Large intestine (tissue), 3 donors: Measurements from ENCODE around the gene TAF1C. TPM values are rescaled to one million over a fixed set of nuclear protein-coding genes. Genes with fewer than 3 reads are reported as not detected.

Experiments used
- DNase-seq, 2 donors: peaks; one replicate each; pipeline versions ENCODE4 v3.0.0 to v3.0.0-alpha.2; 2013
- H3K27ac ChIP-seq: one replicate; pipeline ENCODE4 v1.5.1; 2013; ENCODE audit warnings: low read length
- H3K27me3 ChIP-seq: 2 replicates; pipeline ENCODE4 v1.6.1; 2013; ENCODE audit warnings: low read length; ENCODE audit not compliant: control insufficient read depth, insufficient read depth
- H3K36me3 ChIP-seq: 2 replicates; pipeline ENCODE4 v1.6.1; 2013; ENCODE audit warnings: low read length; ENCODE audit not compliant: control insufficient read depth, insufficient read depth
- H3K4me1 ChIP-seq: one replicate; pipeline ENCODE4 v1.6.1; 2013; ENCODE audit warnings: low read length; ENCODE audit not compliant: control insufficient read depth, insufficient read depth
- H3K4me3 ChIP-seq: one replicate; pipeline ENCODE4 v1.5.1; 2013; ENCODE audit warnings: low read length
- H3K9me3 ChIP-seq: one replicate; pipeline ENCODE4 v1.6.1; 2013; ENCODE audit warnings: mild to moderate bottlenecking, low read depth, low read length, moderate library complexity; ENCODE audit not compliant: control insufficient read depth
- WGBS: methylation state at CpG from one replicate; pipeline ENCODE4 v1.1.5; 2013; ENCODE audit warnings: low lambda C conversion rate; ENCODE audit not compliant: insufficient coverage; 5-methylcytosine and 5-hydroxymethylcytosine counted together
- polyA plus RNA-seq: library from polyadenylated mRNA; unstranded; fragments of 120-200 nt; gene quantifications from one replicate; pipeline ENCODE4 v1.2.1, GENCODE V29; 2013

The TAF1C gene
- polyA plus RNA-seq, 1 donor: 46.7 TPM

- no peak overlapping the region for H3K4me3 ChIP-seq
- H3K9me3 ChIP-seq: peaks cover 3% of the 10 kb centered on the region
- no peaks in the 10 kb centered on the region for H3K27me3 ChIP-seq
- H3K27ac ChIP-seq: peak overlapping the region; percentile 2
- peaks cover 48% of the 10 kb centered on the region for H3K36me3 ChIP-seq
- no peak for DNase-seq
- WGBS: no CpG with 5 or more reads among the region's 9 CpGs
- peaks cover 17% of the 10 kb centered on the region for H3K4me1 ChIP-seq
These were observed 9.2 kb downstream of the TAF1C start for GRCh38 chr16:84177741-84178073.

DNA sequence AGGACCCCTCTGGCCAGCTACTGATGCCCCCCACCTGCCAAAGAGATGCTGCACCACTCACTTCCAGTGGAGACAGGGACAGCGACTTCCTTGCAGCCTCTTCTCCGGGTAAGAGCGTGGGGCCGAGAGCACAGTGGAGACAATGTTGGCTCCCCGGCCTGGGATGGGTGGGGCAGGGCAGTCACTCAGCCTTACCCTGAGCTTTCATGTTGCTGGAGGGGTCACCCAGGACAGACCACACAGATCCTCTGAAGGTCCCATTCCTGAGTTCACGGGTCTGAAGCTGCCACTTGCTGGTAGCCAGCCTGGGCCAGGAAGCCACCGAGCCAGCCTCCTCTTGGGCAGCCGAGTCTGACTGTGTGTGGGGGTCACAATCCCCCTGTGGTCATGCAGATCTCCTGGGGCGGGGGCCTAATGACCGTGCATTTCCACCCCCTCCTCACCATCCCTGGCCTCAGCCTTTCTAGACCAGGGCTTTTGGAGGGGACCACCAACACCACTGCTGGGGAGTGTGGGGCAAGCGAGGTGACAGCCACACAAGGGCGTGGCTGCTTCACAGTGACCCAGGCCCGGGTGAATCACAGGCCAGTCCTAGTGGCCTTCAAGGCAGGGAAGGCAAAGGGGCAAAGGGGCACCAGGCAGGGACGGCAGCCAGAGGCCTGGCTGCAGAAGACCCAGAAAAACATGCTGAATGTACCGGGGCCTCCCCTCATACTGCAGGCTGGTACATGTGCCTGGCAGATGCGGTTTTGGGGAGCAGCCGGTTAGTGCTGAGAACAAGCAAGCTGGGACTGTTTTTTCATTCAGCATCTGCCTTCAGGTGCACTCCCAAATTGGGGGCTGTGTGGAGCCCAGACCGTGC is 10.4 kb downstream of the TAF1C start:
- no peaks in the 10 kb centered on the region for H3K27me3 ChIP-seq
- H3K4me3 ChIP-seq: no peak overlapping the region
- no peak for DNase-seq
- peaks cover 35% of the 10 kb centered on the region for H3K36me3 ChIP-seq
- peak overlapping the region; percentile 2 for H3K27ac ChIP-seq
- H3K9me3 ChIP-seq: no peaks in the 10 kb centered on the region
- H3K4me1 ChIP-seq: peaks cover 17% of the 10 kb centered on the region
- no CpG with 5 or more reads among the region's 18 CpGs for WGBS

GRCh38 chr16:84175350-84176081 is 11.3 kb downstream of the TAF1C start:
- Histone ChIP-seq H3K27me3 (no peaks in the 10 kb centered on the region), H3K27ac (no peak overlapping the region), H3K9me3 (no peaks in the 10 kb centered on the region), H3K4me3 (no peak overlapping the region), H3K36me3 (peaks cover 26% of the 10 kb centered on the region), H3K4me1 (peaks cover 17% of the 10 kb centered on the region)
- peak in 1 of 2 donors; percentile 30 for DNase-seq
- no CpG with 5 or more reads among the region's 10 CpGs for WGBS

DNA sequence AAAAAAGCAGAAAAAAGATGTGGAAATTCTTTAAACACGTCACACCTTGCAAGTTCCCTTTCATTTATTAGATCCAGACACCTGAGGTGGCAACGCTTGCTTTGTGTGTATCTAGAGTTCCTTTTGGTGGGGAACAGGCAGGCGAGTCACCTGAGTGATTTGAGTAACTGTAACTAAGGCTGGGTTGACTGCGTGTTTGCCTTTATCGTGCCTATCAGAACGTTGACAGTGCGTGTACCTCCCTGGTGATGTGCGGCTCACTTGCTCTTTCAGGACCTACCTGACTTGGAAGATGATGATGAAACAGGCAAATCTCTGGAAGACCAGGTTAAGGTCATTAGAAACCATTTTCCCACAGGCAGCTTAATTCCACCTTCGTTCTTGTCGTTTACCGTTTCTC is 12.5 kb downstream of the TAF1C start:
- Histone ChIP-seq H3K27me3 (no peaks in the 10 kb centered on the region), H3K4me3 (no peak overlapping the region), H3K4me1 (peaks cover 17% of the 10 kb centered on the region), H3K9me3 (no peaks in the 10 kb centered on the region), H3K36me3 (peaks cover 15% of the 10 kb centered on the region), H3K27ac (no peak overlapping the region)
- WGBS: no CpG with 5 or more reads among the region's 11 CpGs
- DNase-seq: no peak

- H3K27ac ChIP-seq: no peak overlapping the region
- H3K27me3 ChIP-seq: peaks cover 6% of the 10 kb centered on the region
- H3K36me3 ChIP-seq: no peaks in the 10 kb centered on the region
- H3K4me3 ChIP-seq: no peak overlapping the region
- WGBS: 48% methylated on average over 4 of the region's 11 CpGs
- no peaks in the 10 kb centered on the region for H3K4me1 ChIP-seq
- DNase-seq: no peak
- no peaks in the 10 kb centered on the region for H3K9me3 ChIP-seq
These were observed 17.0 kb downstream of the TAF1C start for GRCh38 chr16:84169765-84170310.

- no peak for DNase-seq
- Histone ChIP-seq H3K4me1 (no peaks in the 10 kb centered on the region), H3K9me3 (no peaks in the 10 kb centered on the region), H3K27me3 (peaks cover 8% of the 10 kb centered on the region), H3K27ac (no peak overlapping the region), H3K36me3 (no peaks in the 10 kb centered on the region), H3K4me3 (no peak overlapping the region)
- no CpG with 5 or more reads among the region's 13 CpGs for WGBS
These were observed 19.8 kb downstream of the TAF1C start for GRCh38 chr16:84166796-84167695.

DNA sequence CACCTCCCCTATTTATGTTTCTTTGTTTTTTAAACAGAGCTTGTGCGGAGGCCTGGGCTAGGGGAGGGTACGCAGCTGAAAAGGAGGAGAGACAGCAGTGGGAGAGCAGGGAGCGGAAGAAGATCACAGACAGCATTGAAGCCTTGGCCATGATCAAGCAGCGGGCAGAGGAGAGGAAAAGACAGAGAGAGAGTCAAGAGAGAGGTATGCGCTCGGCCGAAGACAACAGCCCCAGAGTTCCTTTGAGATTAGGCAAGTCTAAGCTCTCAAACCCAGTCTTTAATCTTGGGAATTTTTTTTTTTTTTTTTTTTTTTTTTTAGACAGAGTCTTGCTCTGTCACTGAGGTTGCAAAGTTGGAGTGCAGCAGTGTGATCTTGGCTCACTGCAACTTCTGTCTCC is 21.1 kb downstream of the TAF1C start:
- DNase-seq: no peak
- WGBS: 86% methylated on average over 2 of the region's 7 CpGs
- H3K9me3 ChIP-seq: no peaks in the 10 kb centered on the region
- no peak overlapping the region for H3K4me3 ChIP-seq
- H3K4me1 ChIP-seq: no peaks in the 10 kb centered on the region
- H3K27ac ChIP-seq: no peak overlapping the region
- H3K27me3 ChIP-seq: peaks cover 13% of the 10 kb centered on the region
- no peaks in the 10 kb centered on the region for H3K36me3 ChIP-seq

DNA sequence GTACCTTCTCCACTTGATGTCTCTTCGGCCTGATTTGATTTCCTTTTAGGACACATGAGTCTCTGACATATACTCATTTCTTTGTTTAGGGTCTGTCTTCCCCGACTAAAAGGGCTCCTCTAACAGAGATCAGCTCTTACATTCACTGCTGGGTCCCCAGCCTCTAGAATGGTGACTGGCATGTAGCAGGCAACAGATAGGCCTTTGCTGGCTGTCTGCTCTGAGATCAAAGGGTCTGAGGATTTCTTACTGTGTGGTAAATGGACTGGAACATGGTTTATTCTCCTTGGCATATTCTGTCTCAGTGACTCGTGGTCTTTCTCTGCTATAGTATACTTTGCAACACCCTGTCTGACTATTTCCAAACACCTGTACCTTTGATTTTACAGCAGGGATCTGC is 25.1 kb downstream of the TAF1C start:
- no peaks in the 10 kb centered on the region for H3K9me3 ChIP-seq
- no peak overlapping the region for H3K4me3 ChIP-seq
- H3K36me3 ChIP-seq: no peaks in the 10 kb centered on the region
- no peak for DNase-seq
- no peaks in the 10 kb centered on the region for H3K4me1 ChIP-seq
- no peak overlapping the region for H3K27ac ChIP-seq
- H3K27me3 ChIP-seq: peaks cover 18% of the 10 kb centered on the region
- 100% methylated on average over 1 of the region's 3 CpGs for WGBS

DNA sequence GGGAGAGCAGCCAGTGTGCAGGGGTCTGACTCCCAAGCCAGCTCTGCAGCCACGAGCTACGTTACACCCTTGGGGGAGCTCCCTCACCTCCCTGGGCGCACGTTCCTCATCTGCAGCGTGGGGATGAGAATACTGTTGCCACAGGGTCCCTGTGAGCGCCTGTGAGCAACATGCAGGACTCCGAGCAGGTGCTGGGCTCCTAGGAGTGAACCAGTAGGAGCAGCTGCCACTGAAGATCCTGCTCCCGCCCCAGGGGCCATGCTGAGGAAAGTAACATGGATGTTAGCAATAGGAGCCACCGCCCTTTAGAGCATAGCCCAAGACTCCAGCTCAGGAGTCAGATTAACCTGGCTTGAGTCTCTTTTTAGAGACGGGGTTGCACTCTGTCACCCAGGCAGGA is 25.8 kb downstream of the TAF1C start:
- Histone ChIP-seq H3K4me3 (no peak overlapping the region), H3K27ac (no peak overlapping the region), H3K9me3 (no peaks in the 10 kb centered on the region), H3K36me3 (no peaks in the 10 kb centered on the region), H3K27me3 (peaks cover 18% of the 10 kb centered on the region), H3K4me1 (no peaks in the 10 kb centered on the region)
- WGBS: no CpG with 5 or more reads among the region's 10 CpGs
- no peak for DNase-seq

- Histone ChIP-seq H3K27me3 (peaks cover 16% of the 10 kb centered on the region), H3K4me3 (no peak overlapping the region), H3K36me3 (no peaks in the 10 kb centered on the region), H3K9me3 (no peaks in the 10 kb centered on the region), H3K4me1 (no peaks in the 10 kb centered on the region), H3K27ac (no peak overlapping the region)
- WGBS: no CpG with 5 or more reads among the region's 1 CpG
- no peak for DNase-seq
These were observed 27.1 kb downstream of the TAF1C start for GRCh38 chr16:84159800-84160199.
